Bronchial epithelial cell (primary cell): ENCODE data around the gene CLCN4. TPM values are rescaled to one million over a fixed set of nuclear protein-coding genes. Genes with fewer than 3 reads are reported as not detected.

Experiments used
- DNase-seq: peaks from one replicate; pipeline ENCODE4 v3.0.0-alpha.2; 2010; ENCODE audit warnings: low read depth
- FAIRE-seq: peaks from 2 replicates; lab custom pipeline; 2011; peaks lifted over from hg19 to GRCh38; lab: Jason Lieb, UNC
- H3K27me3 ChIP-seq: 2 replicates; pipeline ENCODE4 v1.5.1; 2011; ENCODE audit warnings: low read length; ENCODE audit not compliant: control insufficient read depth, insufficient read depth
- H3K36me3 ChIP-seq: 2 replicates; pipeline ENCODE4 v1.5.1; 2011; ENCODE audit warnings: low read length; ENCODE audit not compliant: control insufficient read depth, insufficient read depth
- H3K4me3 ChIP-seq: 2 replicates; pipeline ENCODE4 v1.5.1; 2011; ENCODE audit warnings: mild to moderate bottlenecking, low read depth, low read length, control low read depth
- total RNA-seq: library from RNA; depleted of rRNA; stranded (reverse); fragments of >200 nt; gene quantifications from 2 replicates; pipeline ENCODE4 v1.2.1, GENCODE V29; 2014
- TF ChIP-seq, protein P1 (sequence below): IDR thresholded peaks from 2 replicates; pipeline ENCODE4 v1.5.1; 2011; ENCODE audit warnings: mild to moderate bottlenecking, moderate library complexity, low read length, control low read depth, inconsistent platforms; ENCODE audit not compliant: insufficient read depth, severe bottlenecking

Gene CLCN4
- total RNA-seq, 1 donor from 2014 or later = 1.3 TPM

DNA sequence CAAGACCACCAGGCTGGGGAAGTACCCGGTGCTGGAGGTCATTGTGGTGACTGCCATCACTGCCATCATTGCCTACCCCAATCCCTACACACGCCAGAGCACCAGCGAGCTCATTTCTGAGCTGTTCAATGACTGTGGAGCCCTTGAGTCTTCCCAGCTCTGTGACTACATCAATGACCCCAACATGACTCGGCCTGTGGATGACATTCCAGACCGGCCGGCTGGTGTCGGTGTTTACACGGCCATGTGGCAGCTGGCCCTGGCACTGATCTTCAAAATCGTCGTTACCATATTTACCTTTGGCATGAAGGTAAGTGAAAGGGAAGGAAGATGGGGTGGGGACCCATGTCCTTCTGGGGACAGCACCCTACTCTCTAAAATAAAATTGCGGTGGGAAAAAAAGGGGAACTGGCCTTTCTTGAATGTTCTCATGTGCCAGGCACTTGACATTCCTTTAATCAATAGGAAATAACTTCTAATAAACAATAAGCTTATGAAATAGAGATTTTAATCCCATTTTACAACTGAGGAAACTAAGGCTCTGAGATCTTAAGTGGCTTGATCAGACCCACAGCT lies 51.6 kb downstream of the CLCN4 start:
- DNase-seq (no peak), FAIRE-seq (no peak)
- TF ChIP-seq, protein P1, sequence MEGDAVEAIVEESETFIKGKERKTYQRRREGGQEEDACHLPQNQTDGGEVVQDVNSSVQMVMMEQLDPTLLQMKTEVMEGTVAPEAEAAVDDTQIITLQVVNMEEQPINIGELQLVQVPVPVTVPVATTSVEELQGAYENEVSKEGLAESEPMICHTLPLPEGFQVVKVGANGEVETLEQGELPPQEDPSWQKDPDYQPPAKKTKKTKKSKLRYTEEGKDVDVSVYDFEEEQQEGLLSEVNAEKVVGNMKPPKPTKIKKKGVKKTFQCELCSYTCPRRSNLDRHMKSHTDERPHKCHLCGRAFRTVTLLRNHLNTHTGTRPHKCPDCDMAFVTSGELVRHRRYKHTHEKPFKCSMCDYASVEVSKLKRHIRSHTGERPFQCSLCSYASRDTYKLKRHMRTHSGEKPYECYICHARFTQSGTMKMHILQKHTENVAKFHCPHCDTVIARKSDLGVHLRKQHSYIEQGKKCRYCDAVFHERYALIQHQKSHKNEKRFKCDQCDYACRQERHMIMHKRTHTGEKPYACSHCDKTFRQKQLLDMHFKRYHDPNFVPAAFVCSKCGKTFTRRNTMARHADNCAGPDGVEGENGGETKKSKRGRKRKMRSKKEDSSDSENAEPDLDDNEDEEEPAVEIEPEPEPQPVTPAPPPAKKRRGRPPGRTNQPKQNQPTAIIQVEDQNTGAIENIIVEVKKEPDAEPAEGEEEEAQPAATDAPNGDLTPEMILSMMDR = no peak
- Histone ChIP-seq H3K4me3 (no peak overlapping the region), H3K27me3 (no peaks in the 10 kb centered on the region), H3K36me3 (no peaks in the 10 kb centered on the region)

DNA sequence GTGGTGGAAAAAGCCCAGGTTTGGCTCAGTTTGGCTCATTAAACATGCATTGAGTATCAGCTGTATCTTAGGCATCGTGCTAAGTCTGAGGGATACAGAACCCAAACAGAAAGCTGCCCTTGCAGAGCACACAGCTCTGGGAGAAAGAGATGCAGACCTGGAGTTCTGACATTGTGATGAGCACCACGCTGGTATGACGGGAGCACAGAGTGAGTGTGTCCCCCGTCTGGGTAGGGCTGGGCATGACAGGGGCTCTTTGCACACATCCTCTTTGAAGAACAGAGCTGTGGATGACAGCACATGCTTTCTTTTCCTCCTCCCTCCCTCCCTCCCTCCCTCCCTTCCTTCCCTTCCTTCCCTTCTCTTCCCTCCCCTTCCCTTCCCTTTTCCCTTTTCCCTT lies 52.2 kb downstream of the CLCN4 start:
- no peaks in the 10 kb centered on the region for H3K36me3 ChIP-seq
- TF ChIP-seq, protein P1 = no peak
- DNase-seq = no peak
- no peak overlapping the region for H3K4me3 ChIP-seq
- H3K27me3 ChIP-seq = no peaks in the 10 kb centered on the region
- peak; percentile 79 for FAIRE-seq

DNA sequence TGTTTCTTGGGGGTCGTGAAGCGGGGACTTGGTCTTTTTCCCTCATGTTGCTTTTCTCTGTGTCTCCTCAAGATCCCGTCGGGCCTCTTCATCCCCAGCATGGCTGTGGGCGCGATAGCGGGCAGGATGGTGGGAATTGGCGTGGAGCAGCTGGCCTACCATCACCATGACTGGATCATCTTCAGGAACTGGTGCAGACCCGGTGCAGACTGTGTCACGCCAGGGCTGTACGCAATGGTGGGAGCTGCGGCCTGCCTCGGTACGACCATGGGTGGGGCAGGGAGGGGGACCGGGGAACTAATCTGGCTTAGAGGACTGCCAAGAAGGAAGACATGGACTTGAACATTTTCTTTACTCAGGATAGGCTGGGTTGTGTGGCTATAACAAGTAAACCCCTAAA lies 55.6 kb downstream of the CLCN4 start:
- Histone ChIP-seq H3K27me3 (no peaks in the 10 kb centered on the region), H3K36me3 (no peaks in the 10 kb centered on the region), H3K4me3 (no peak overlapping the region)
- no peak for DNase-seq
- TF ChIP-seq, protein P1 = no peak
- no peak for FAIRE-seq

DNA sequence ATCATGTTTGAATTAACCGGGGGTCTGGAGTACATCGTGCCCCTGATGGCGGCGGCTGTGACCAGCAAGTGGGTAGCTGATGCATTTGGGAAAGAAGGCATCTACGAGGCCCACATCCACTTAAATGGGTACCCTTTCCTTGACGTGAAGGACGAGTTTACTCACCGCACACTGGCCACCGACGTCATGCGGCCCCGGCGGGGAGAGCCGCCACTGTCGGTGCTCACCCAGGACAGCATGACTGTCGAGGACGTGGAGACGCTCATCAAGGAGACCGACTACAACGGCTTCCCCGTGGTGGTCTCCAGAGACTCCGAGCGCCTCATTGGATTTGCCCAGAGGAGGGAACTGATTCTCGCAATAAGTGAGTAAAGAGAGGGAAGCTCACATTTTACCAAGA lies 56.9 kb downstream of the CLCN4 start:
- Histone ChIP-seq H3K36me3 (no peaks in the 10 kb centered on the region), H3K27me3 (no peaks in the 10 kb centered on the region), H3K4me3 (no peak overlapping the region)
- TF ChIP-seq, protein P1 = no peak
- no peak for DNase-seq
- FAIRE-seq = no peak

DNA sequence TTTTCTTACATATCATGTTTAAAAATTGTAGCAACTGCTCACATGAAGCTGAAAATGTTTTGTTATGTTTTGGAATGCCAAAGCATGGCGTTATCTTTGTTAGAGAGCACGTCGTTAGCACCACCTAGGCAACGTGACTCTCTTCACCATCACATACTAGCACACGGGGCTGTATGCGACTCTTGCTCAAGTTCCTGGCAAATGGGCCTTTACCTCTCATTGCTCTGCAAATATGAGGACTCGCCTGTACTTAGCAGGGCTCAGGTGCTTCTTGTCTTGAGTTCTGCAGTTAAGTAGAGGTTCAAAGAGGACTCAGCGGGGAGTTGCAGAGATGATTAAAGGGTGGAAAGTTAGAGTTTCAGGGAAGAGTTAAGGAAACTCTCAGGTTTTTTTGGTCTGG lies 59.4 kb downstream of the CLCN4 start:
- Histone ChIP-seq H3K27me3 (no peaks in the 10 kb centered on the region), H3K36me3 (no peaks in the 10 kb centered on the region), H3K4me3 (no peak overlapping the region)
- FAIRE-seq = no peak
- no peak for DNase-seq
- TF ChIP-seq, protein P1 = no peak

DNA sequence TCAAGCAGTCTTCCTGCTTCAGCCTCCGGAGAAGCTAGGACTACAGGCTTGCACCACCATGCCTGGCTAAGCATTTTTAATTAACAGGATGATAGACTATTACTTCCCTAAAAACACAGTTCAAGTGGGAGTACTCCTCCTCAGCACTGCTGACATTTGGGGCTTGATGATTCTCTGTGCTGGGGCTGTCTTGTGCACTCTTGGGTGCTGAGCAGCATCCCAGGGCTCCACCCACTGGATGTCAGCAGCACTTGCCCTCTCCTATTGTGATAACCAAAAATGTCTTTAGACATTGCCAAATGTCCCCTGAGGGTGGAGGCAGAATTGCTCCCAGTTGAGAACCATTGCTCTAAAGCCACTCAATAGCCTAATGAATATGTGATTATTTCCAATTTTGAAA lies 60.4 kb downstream of the CLCN4 start:
- no peak overlapping the region for H3K4me3 ChIP-seq
- no peaks in the 10 kb centered on the region for H3K36me3 ChIP-seq
- FAIRE-seq (no peak), DNase-seq (no peak)
- no peaks in the 10 kb centered on the region for H3K27me3 ChIP-seq
- TF ChIP-seq, protein P1 = no peak
